GM12878 (cell line): ENCODE measurements around the gene PTPRS. TPM values are rescaled to one million over a fixed set of nuclear protein-coding genes. Genes with fewer than 3 reads are reported as not detected.

Source experiments
- ATAC-seq: fragments of 200-7000 bp; cut with Tn5 transposase; 3 replicates; pipeline ENCODE4 v1.9.1; 2020; ENCODE audit warnings: mild to moderate bottlenecking, moderate library complexity
- BruUV-seq: library from RNA; stranded (reverse); fragments of 400-500 nt; replicated peaks from 2 replicates; lab custom pipeline; 2021; lab: Mats Ljungman, UMichigan
- CTCF ChIA-PET: fragments of 300-600 bp; sonication (Branson Sonifier 250); formaldehyde crosslinking; extraction: SDS; loops from one replicate; lab custom pipeline; 2021; ENCODE audit warnings: inconsistent platforms; lab: Yijun Ruan, JAX
- POLR2A ChIA-PET: fragments of 350-600 bp; formaldehyde crosslinking; extraction: SDS; loops from one replicate; lab custom pipeline; 2021; ENCODE audit warnings: inconsistent platforms; lab: Charles Lee
- RAD21 ChIA-PET: fragments of 300-600 bp; sonication (Branson Sonifier 250); formaldehyde crosslinking; loops from one replicate; lab custom pipeline; 2023; ENCODE audit warnings: antibody characterized with exemption; ENCODE audit not compliant: unreplicated experiment; lab: Charles Lee
- SMC1A ChIA-PET: fragments of 300-600 bp; sonication (Branson Sonifier 250); formaldehyde crosslinking; loops from one replicate; lab custom pipeline; 2023; ENCODE audit not compliant: unreplicated experiment, uncharacterized antibody; lab: Charles Lee
- DNase-seq: peaks from one replicate; pipeline ENCODE4 v3.0.0-alpha.2; 2011; ENCODE audit warnings: low read depth, low spot score
- FAIRE-seq: peaks from 3 replicates; lab custom pipeline; 2011; peaks lifted over from hg19 to GRCh38; lab: Jason Lieb, UNC
- H2AFZ ChIP-seq: 2 replicates; pipeline ENCODE4 v1.6.0; 2011; ENCODE audit warnings: low read depth, low read length, control low read depth; ENCODE audit not compliant: control insufficient read depth
- H3K27ac ChIP-seq: 2 replicates; pipeline ENCODE4 v1.5.1; 2011; ENCODE audit warnings: control low read depth; ENCODE audit not compliant: control insufficient read depth, insufficient read depth
- H3K27me3 ChIP-seq, 2 experiments: replicated peaks in 1 of 2; 2 replicates each; pipeline versions ENCODE4 v1.6.0 to v1.6.1; 2011; ENCODE audit warnings: low read length in 1 of 2; ENCODE audit not compliant: control insufficient read depth in 2 of 2, insufficient read depth in 2 of 2
- H3K36me3 ChIP-seq, 2 experiments: 2 replicates each; pipeline ENCODE4 v1.5.1; 2011; ENCODE audit warnings: low read length in 1 of 2; ENCODE audit not compliant: control insufficient read depth in 2 of 2, insufficient read depth in 2 of 2
- H3K4me1 ChIP-seq: 2 replicates; pipeline ENCODE4 v1.6.1; 2011; ENCODE audit warnings: mild to moderate bottlenecking, low read length, moderate library complexity, mixed read lengths; ENCODE audit not compliant: control insufficient read depth, insufficient read depth
- H3K4me2 ChIP-seq: 2 replicates; pipeline ENCODE4 v1.6.0; 2011; ENCODE audit warnings: control low read depth; ENCODE audit not compliant: control insufficient read depth, insufficient read depth
- H3K4me3 ChIP-seq: fragments of 200-600 bp; sonication (generic); 2 replicates; pipeline ENCODE4 v1.5.1; 2016
- H3K79me2 ChIP-seq: 2 replicates; pipeline ENCODE4 v1.6.0; 2011; ENCODE audit warnings: low read length; ENCODE audit not compliant: control insufficient read depth, insufficient read depth
- H3K9ac ChIP-seq: 2 replicates; pipeline ENCODE4 v1.8.0; 2011; ENCODE audit warnings: low read length, control low read depth, mixed read lengths; ENCODE audit not compliant: control insufficient read depth, insufficient read depth
- H3K9me3 ChIP-seq: replicated peaks from 3 replicates; pipeline ENCODE4 v1.5.1; 2011; ENCODE audit warnings: mild to moderate bottlenecking, low read length; ENCODE audit not compliant: control insufficient read depth, insufficient read depth
- H4K20me1 ChIP-seq: 2 replicates; pipeline ENCODE4 v1.6.0; 2011; ENCODE audit not compliant: control insufficient read depth, insufficient read depth
- DPF2 ChIP-seq: fragments of 450-650 bp; IDR thresholded peaks from 2 replicates; pipeline ENCODE4 v1.6.1; 2017; ENCODE audit warnings: mild to moderate bottlenecking
- EZH2 ChIP-seq: IDR thresholded peaks from 2 replicates; pipeline ENCODE4 v1.6.1; 2012; ENCODE audit warnings: low read depth, mild to moderate bottlenecking, control low read depth, inconsistent platforms, low read length, borderline replicate concordance; ENCODE audit not compliant: control insufficient read depth
- HCFC1 ChIP-seq: fragments of 150-350 bp; IDR thresholded peaks from 2 replicates; pipeline ENCODE4 v1.6.1; 2014; ENCODE audit warnings: low read length
- HDGF ChIP-seq: fragments of 450-650 bp; IDR thresholded peaks from 2 replicates; pipeline ENCODE4 v1.6.1; 2016; ENCODE audit warnings: antibody characterized with exemption
- IKZF1 ChIP-seq: fragments of 450-650 bp; conservative IDR thresholded peaks from 2 replicates; pipeline ENCODE4 v1.6.1; 2017; ENCODE audit warnings: antibody characterized with exemption, mild to moderate bottlenecking
- MTA3 ChIP-seq: IDR thresholded peaks from 2 replicates; pipeline ENCODE4 v1.6.1; 2012; ENCODE audit warnings: low read length, inconsistent platforms, borderline replicate concordance
- MYB ChIP-seq: fragments of 150-350 bp; IDR thresholded peaks from 2 replicates; pipeline ENCODE4 v1.6.1; 2014; ENCODE audit warnings: mild to moderate bottlenecking, low read depth, low read length, borderline replicate concordance
- NBN ChIP-seq: fragments of 450-650 bp; IDR thresholded peaks from 2 replicates; pipeline ENCODE4 v1.6.1; 2016
- RCOR1 ChIP-seq: conservative IDR thresholded peaks from 2 replicates; pipeline ENCODE4 v1.6.1; 2012; ENCODE audit warnings: low read depth, low read length, improper control_type of control experiment
- SMAD5 ChIP-seq: IDR thresholded peaks from 2 replicates; pipeline ENCODE4 v1.6.1; 2016; ENCODE audit warnings: antibody characterized with exemption, low read depth
- ZNF384 ChIP-seq: IDR thresholded peaks from 2 replicates; pipeline ENCODE4 v1.6.1; 2012; ENCODE audit warnings: low read depth, mild to moderate bottlenecking, low read length, improper control_type of control experiment, borderline replicate concordance
- WGBS: methylation state at CpG from one replicate; pipeline ENCODE4 v1.1.6; 2016; ENCODE audit warnings: low lambda C conversion rate; ENCODE audit not compliant: insufficient replicate concordance, insufficient coverage; ENCODE audit errors: missing lambda C conversion rate; 5-methylcytosine and 5-hydroxymethylcytosine counted together
- in situ Hi-C: fragments of 300-500 bp; cut with MboI; formaldehyde crosslinking; loops from 9 replicates; pipeline ENCODE4 v1.14.3; 2018; ENCODE audit warnings: mixed read lengths
- intact Hi-C: fragments of 100-400 bp; cut with micrococcal nuclease; formaldehyde crosslinking; loops from one replicate; pipeline ENCODE4 v1.14.2; 2022; ENCODE audit not compliant: unreplicated experiment
- polyA plus RNA-seq, 11 experiments: library from polyadenylated mRNA; depleted of rRNA in 4 of 11; unstranded in 6 of 11; stranded (reverse) in 5 of 11; fragments of >200 nt; fragmentation: Nextera tagmentation in 4 of 11; fragmentation: Illumina TruSeq in 1 of 11; extraction: Ambion mirVana in 4 of 11; extraction: Trizol in 1 of 11; gene quantifications; 1 replicate in 1 of 11; 2 replicates in 10 of 11; pipeline versions ENCODE4 v1.2.1 to v1.2.3, GENCODE V29; 2011 to 2016; ENCODE audit warnings: inconsistent platforms in 2 of 11, missing spikeins in 2 of 11, low read depth in 1 of 11
- total RNA-seq, 4 experiments: library from RNA; depleted of rRNA in 3 of 4; stranded (reverse); fragments of >200 nt in 3 of 4; fragmentation: Illumina TruSeq in 1 of 4; extraction: Trizol in 1 of 4; gene quantifications; 2 replicates each; pipeline versions ENCODE4 v1.2.1 to v1.2.3, GENCODE V29; 2013 to 2021
- TF ChIP-seq, protein P1 (sequence below): fragments of 450-650 bp; IDR thresholded peaks from 2 replicates; pipeline ENCODE4 v1.6.1; 2017; ENCODE audit warnings: mild to moderate bottlenecking, moderate library complexity
- TF ChIP-seq, protein P2 (sequence below): IDR thresholded peaks from 2 replicates; pipeline ENCODE4 v1.6.1; 2012; ENCODE audit warnings: mild to moderate bottlenecking, low read depth, low read length
- TF ChIP-seq, protein P3 (sequence below): fragments of 450-650 bp; IDR thresholded peaks from 2 replicates; pipeline ENCODE4 v1.6.1; 2016; ENCODE audit warnings: mild to moderate bottlenecking

The PTPRS gene
- total and polyA plus RNA-seq, 10 of the 15 experiments (the other 5 are each of a cell fraction or from before 2014, with no cell fraction given), result 0.09 to 32.1 (median 0.71) TPM

DNA sequence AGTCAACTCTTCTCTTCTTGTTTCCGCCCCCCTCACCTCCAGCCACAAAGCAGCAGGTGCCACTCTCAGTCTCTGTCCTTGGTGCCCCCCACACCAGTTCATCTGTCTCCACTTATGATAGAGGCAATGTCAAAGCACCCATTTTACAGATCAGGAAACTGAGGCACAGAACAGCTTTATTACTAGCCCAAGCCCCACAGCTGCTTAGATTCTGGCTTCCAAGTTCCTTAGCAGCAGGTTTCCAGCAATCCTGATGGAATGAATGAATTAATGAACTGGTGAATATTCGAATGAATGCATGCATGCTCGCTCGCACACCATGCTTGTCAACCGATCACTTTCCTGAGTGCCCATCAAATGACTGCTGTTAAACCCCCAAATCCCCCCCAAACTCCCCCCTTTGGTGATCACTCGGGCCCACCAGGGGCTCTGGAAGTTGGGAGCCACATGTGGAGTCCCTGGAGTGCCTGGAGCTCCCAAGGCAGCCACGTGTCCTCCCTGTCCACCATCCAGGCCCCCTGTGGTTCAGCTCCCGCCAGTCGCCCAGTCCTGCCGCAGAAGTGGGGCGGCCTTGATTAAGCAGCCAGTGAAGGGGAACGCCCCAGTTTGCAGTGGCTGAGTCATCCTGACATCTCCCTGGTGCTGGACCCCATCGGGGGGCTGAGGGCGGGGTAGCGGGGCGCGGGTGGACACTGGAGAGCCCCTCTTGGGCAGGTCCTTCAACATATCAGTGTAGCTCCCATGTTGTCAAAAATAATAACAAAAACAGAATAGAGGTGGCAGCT is 6.8 kb downstream of the PTPRS start:
- no peak overlapping the region for H2AFZ ChIP-seq
- intact Hi-C loops, result loop anchor here (10.0 kb wide), 1 partner anchor 49 kb away; no protein-coding TSS in a partner anchor
- TF ChIP-seq IKZF1 (0 out of 2 replicates have a peak, but pooled peaks have one; percentile 9), MYB (no peak), HCFC1 (no peak), NBN (no peak), RCOR1 (no peak), DPF2 (peak; percentile 38; the same call in 1 of the 2 replicates), EZH2 (no peak), HDGF (no peak), SMAD5 (no peak), ZNF384 (no peak), MTA3 (no peak)
- TF ChIP-seq, protein P1, sequence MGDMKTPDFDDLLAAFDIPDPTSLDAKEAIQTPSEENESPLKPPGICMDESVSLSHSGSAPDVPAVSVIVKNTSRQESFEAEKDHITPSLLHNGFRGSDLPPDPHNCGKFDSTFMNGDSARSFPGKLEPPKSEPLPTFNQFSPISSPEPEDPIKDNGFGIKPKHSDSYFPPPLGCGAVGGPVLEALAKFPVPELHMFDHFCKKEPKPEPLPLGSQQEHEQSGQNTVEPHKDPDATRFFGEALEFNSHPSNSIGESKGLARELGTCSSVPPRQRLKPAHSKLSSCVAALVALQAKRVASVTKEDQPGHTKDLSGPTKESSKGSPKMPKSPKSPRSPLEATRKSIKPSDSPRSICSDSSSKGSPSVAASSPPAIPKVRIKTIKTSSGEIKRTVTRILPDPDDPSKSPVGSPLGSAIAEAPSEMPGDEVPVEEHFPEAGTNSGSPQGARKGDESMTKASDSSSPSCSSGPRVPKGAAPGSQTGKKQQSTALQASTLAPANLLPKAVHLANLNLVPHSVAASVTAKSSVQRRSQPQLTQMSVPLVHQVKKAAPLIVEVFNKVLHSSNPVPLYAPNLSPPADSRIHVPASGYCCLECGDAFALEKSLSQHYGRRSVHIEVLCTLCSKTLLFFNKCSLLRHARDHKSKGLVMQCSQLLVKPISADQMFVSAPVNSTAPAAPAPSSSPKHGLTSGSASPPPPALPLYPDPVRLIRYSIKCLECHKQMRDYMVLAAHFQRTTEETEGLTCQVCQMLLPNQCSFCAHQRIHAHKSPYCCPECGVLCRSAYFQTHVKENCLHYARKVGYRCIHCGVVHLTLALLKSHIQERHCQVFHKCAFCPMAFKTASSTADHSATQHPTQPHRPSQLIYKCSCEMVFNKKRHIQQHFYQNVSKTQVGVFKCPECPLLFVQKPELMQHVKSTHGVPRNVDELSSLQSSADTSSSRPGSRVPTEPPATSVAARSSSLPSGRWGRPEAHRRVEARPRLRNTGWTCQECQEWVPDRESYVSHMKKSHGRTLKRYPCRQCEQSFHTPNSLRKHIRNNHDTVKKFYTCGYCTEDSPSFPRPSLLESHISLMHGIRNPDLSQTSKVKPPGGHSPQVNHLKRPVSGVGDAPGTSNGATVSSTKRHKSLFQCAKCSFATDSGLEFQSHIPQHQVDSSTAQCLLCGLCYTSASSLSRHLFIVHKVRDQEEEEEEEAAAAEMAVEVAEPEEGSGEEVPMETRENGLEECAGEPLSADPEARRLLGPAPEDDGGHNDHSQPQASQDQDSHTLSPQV, result no peak
- TF ChIP-seq, protein P2, sequence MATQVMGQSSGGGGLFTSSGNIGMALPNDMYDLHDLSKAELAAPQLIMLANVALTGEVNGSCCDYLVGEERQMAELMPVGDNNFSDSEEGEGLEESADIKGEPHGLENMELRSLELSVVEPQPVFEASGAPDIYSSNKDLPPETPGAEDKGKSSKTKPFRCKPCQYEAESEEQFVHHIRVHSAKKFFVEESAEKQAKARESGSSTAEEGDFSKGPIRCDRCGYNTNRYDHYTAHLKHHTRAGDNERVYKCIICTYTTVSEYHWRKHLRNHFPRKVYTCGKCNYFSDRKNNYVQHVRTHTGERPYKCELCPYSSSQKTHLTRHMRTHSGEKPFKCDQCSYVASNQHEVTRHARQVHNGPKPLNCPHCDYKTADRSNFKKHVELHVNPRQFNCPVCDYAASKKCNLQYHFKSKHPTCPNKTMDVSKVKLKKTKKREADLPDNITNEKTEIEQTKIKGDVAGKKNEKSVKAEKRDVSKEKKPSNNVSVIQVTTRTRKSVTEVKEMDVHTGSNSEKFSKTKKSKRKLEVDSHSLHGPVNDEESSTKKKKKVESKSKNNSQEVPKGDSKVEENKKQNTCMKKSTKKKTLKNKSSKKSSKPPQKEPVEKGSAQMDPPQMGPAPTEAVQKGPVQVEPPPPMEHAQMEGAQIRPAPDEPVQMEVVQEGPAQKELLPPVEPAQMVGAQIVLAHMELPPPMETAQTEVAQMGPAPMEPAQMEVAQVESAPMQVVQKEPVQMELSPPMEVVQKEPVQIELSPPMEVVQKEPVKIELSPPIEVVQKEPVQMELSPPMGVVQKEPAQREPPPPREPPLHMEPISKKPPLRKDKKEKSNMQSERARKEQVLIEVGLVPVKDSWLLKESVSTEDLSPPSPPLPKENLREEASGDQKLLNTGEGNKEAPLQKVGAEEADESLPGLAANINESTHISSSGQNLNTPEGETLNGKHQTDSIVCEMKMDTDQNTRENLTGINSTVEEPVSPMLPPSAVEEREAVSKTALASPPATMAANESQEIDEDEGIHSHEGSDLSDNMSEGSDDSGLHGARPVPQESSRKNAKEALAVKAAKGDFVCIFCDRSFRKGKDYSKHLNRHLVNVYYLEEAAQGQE, result no peak
- TF ChIP-seq, protein P3, sequence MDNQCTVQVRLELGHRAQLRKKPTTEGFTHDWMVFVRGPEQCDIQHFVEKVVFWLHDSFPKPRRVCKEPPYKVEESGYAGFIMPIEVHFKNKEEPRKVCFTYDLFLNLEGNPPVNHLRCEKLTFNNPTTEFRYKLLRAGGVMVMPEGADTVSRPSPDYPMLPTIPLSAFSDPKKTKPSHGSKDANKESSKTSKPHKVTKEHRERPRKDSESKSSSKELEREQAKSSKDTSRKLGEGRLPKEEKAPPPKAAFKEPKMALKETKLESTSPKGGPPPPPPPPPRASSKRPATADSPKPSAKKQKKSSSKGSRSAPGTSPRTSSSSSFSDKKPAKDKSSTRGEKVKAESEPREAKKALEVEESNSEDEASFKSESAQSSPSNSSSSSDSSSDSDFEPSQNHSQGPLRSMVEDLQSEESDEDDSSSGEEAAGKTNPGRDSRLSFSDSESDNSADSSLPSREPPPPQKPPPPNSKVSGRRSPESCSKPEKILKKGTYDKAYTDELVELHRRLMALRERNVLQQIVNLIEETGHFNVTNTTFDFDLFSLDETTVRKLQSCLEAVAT, result 0 out of 2 replicates have a peak, but pooled peaks have one; percentile 14

More for the DNA sequence above, 6.8 kb downstream of the PTPRS start:
- BruUV-seq, result no TSS peak
- Histone ChIP-seq H3K4me2 (peak overlapping the region; percentile 25; the same call in 1 of the 2 replicates), H3K36me3 (no peaks in the 10 kb centered on the region), H3K79me2 (no peaks in the 10 kb centered on the region), H3K9ac (no peak overlapping the region), H3K9me3 (no peaks in the 10 kb centered on the region), H3K4me3 (no peak overlapping the region), H3K27me3 (0 out of 4 replicates have a peak, but pooled peaks cover 0 to 5% of the 10 kb centered on the region in 2 experiments), H3K4me1 (peaks cover 32% of the 10 kb centered on the region), H3K27ac (no peak overlapping the region), H4K20me1 (no peaks in the 10 kb centered on the region)
- ATAC-seq (peak; percentile 34), FAIRE-seq (no peak), DNase-seq (no peak)
- RAD21 ChIA-PET, result interaction anchor here (0.6 to 6.8 kb wide), 4 partner anchors 11 to 117 kb away, joined by 3 to 58 read pairs (median 4); no protein-coding TSS in a partner anchor
- CTCF ChIA-PET, result interaction anchor here (1.1 to 8.6 kb wide), 3 partner anchors 12 to 144 kb away, joined by 3 to 62 read pairs (median 4); no protein-coding TSS in a partner anchor
- WGBS, result 14% methylated on average over 17 of the region's 17 CpGs
- POLR2A ChIA-PET, result interaction anchor here (0.7 to 1.4 kb wide), 3 partner anchors 10 to 365 kb away, joined by 3 to 10 read pairs (median 5); partner anchors contain the start of gene KDM4B
- SMC1A ChIA-PET, result interaction anchor here (0.6 to 2.4 kb wide), 5 partner anchors 10 to 132 kb away, joined by 3 to 11 read pairs (median 3); no protein-coding TSS in a partner anchor
- in situ Hi-C loops, result no loop called here
